IPS-18c (cell line): Measurements from ENCODE around the gene ABCB6.

Experiments used
- H3K4me3 ChIP-seq: 2 replicates; pipeline ENCODE4 v1.7.0; 2013; ENCODE audit warnings: low read depth, mild to moderate bottlenecking, low read length, moderate library complexity; ENCODE audit not compliant: insufficient read depth
- H3K9me3 ChIP-seq: one replicate; pipeline ENCODE4 v1.6.1; 2013; ENCODE audit warnings: mild to moderate bottlenecking, low read length, moderate library complexity; ENCODE audit not compliant: control insufficient read depth, insufficient read depth

Gene ABCB6

DNA sequence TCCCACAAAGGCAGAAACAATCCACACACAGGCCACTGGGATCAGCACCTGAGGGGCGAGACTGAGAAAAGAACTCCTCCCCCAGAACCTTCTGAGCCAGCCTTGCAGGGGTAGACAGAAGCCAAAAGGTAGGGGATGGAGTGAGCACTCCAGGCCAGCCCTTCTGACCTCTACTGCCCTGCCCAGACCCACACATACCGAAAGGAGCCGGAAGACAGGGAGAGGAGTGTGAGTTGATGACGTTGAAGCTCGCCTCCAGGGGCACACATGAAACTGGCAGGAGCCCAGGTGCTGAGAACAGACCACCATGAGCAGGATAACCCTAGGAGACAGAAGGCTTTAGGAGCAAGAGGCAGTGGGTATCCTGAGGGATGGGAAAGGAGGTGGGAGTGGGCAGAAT is 50.8 kb downstream of the ABCB6 start:
- peaks cover 1% of the 10 kb centered on the region for H3K9me3 ChIP-seq
- no peak overlapping the region for H3K4me3 ChIP-seq

DNA sequence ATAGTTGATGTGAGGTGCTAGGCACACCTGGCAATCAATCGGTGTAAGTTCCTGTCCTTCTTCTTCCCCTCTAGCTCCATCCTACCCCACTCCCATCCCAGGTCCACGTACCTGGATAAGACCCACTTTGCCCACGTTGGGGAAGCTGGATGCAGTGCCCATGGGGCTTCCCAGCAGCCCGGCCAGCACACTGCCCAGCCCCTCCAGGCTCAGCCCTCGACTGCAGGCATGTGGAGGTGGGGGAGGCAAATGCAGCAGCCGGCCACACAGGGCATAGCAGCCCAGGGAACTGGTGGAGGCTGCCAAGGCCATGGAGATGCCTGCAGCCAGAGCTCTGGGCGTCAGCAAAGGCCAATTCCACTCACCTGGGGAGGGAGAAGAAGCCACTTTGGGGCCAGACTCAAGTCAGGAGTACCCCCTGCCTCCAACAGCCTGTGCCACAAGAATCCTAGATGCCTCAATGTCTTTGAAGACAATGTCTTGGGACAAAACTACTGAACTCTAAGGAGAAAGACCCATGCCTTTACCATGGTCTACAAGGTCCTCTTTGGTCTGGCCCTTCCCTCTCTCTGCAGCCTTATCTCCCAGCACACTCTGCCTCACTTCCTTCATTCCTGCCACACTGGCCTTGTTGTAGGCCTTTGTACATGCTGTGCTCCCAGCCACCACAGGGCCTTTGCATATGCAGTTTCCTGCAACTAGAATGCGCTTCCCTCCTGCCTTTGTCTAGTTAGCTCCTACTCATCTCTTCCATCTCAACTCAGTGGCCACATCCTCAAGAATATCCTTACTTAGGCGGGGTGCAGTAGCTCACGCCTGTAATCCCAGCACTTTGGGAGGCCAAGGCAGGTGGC is 53.5 kb downstream of the ABCB6 start:
- Histone ChIP-seq H3K9me3 (peaks cover 2% of the 10 kb centered on the region), H3K4me3 (no peak overlapping the region)

DNA sequence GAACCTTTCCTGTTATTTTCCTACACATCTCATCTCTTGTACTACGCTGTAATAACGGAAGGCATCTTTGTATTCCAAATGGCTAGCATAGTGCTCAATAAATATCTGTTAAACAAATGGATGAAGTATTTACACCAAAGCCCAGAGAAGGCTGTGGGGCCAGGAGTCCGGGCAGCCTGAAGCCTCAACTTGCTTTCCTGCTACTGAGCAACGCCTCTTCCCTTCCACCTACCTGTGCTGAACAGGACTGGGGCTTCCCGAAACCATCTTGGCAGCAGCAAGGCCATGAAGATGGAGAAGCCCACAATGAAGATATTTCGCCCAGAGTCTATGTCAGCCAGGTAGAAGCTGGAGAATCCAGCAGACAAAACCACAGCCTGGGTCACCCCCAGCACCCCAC is 55.6 kb downstream of the ABCB6 start:
- peaks cover 2% of the 10 kb centered on the region for H3K9me3 ChIP-seq

DNA sequence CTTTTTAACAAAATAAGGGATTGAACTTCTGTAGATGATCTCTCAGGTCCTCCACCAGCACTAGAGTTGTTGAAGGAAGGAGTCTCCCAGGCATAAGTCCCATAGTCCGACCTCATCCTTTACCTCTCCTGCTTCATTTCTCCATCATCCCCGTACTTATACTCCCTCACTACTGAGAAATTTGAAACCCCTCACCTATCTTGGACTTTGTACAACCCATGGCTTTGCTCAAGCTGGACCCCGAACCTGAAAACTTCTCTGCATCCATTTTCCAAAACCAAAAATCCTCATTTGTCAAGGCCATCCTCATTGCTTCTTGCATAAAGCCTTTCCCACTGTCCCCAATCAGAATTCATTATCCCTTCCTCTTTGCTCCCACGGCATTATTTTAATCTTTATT is 57.7 kb downstream of the ABCB6 start:
- peaks cover 2% of the 10 kb centered on the region for H3K9me3 ChIP-seq
- H3K4me3 ChIP-seq: peak overlapping the region; percentile 99

More for the DNA sequence above, 55.6 kb downstream of the ABCB6 start:
- no peak overlapping the region for H3K4me3 ChIP-seq

DNA sequence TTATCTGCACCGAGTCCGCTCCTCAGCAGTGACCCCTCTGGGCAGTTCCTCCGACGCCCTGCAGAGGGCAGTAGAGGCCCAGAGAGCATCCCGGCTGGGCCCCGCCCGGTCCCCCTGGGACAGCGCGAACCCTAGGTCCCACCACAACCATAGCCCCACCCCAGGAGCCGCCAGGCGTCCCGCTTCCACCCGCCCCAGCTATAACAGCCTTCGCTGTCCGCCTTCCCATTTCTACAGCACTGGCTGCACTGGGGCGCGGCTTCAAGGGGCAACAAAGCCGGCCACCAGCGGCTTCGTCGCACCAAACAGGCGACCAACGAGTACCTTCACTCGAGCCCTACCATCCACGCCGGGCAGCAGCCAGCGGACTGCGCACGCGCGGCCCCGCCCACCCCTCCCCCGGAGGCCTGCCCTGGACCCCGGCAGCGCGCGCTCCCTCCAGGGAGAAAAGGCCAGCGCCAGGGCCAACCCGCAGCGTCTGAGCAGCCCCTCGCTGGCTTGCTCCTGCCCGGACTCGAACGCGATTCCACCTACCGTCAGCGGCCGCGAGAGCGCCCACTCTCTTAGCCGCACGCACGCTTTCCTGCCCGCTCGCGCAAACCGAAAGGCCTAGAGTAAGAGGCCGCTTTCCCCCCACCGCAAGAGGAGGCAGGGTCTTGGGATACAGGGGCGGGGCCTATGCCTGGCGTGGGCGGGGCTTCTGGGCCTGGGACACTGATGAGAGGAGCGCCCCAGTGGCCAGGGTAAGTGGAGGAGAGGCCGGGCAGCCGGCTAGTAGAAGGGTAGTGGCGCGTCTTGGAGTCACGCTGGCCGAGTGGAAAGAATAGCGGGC is 58.4 kb downstream of the ABCB6 start, which contains the start of gene NHEJ1:
TSS of gene NHEJ1 (minus strand) at position 630 of the 832 bp plus-strand sequence. CDS start 2,453 bp downstream, outside the sequence.
- H3K9me3 ChIP-seq: peaks cover 2% of the 10 kb centered on the region
- H3K4me3 ChIP-seq: peak within 1 kb of the TSS; percentile 99
